Stimulated activated CD8-positive, alpha-beta memory T cell treated with anti-CD3 and anti-CD28 coated beads, Interleukin-12 subunit alpha, Interleukin-12 subunit beta, amount 100 ng/mL, for 4 hours (primary cell): ENCODE results near the gene HSPB9.
"Not testable (repeated sequence)": the region's sequence is repeated elsewhere in the genome, so short reads cannot be mapped to it uniquely, and the experiment has no call there.

Source experiments
- DNase-seq: peaks from one replicate; pipeline ENCODE4 v3.0.0-alpha.2; 2020; ENCODE audit warnings: low read depth

HSPB9 gene

DNA sequence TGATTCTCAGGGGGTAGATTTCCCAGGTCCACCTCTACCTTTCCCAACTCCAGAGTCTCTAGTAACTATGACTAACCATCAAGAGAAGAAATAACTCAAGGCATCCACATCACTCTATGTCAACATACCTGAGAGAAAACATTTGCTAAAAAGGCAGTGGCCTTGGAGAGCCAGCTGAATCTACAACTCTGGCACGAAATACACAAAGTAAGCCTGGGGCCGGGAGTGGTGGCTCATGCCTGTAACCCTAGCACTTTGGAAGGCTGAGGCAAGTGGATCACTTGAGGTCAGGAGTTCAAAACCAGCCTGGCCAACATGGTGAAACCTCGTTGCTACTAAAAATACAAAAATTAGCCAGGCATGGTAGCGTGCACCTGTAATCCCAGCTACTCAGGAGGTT lies 20.5 kb downstream of the HSPB9 start:
- DNase-seq, result not testable (repeated sequence)

GRCh38 chr17:42146911-42147607 lies 24.5 kb downstream of the HSPB9 start:
- DNase-seq, result no peak

DNA sequence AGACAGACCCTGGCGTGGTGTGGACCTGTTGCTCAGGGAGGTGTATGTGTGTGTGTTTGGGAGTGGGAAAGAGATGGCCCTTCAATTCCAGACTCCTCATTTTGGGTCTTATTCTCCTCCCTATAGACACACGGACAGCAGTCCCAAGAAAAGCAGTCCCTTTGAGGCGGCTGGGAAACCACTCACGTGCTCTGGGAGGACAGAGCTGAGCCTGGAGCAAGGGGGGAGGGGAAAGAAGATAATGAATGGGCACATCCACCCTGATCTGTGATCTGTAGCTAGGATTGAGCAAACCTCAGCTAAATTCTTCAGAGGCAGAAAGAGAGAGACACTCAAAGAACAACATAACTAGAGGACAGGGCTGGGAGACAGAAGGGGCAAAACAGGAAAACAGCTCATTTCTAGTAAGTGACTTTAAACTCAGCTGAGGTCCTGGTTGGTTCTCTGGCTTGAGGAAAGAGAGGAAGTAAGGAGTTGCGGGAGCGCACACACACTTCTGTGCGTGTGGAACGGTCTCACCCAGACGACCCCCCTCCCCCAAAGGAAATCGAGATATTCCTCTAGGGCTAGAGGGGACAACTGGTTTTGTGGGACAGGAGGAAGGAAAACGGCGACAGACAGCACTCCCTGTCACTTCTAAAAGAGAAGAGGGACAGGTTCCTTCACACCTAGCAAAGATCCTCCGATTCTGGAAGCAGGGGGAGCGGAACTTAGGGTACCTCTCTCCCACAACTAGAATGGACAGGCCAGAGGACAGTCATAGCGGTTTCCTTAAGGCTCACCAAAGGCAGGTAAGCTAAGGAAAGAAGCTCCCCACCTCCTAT lies 31.5 kb downstream of the HSPB9 start:
- DNase-seq, result no peak

DNA sequence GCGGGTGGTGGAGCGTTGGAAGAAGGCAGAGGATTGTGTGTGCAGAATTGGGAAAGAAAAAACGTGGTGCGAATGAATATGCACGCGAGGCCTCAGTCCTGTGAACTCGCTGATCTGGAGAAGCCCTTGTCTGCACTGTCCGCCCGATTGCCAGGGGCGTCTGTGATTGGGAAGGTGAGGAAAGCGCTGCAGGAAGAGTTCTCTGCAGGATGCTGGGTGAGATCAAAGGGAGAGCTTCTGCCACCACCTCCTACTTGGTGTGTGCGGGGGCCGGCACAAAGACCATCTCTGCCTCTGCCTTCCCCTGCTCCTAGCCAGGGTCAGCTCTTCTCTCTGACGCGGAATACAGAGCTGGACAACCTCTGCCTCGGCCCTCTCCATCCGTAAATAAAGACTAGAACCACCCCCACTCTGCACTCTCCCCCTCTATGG lies 33.0 kb downstream of the HSPB9 start:
- no peak for DNase-seq

GRCh38 chr17:42159796-42160530 lies 37.4 kb downstream of the HSPB9 start:
- no peak for DNase-seq

DNA sequence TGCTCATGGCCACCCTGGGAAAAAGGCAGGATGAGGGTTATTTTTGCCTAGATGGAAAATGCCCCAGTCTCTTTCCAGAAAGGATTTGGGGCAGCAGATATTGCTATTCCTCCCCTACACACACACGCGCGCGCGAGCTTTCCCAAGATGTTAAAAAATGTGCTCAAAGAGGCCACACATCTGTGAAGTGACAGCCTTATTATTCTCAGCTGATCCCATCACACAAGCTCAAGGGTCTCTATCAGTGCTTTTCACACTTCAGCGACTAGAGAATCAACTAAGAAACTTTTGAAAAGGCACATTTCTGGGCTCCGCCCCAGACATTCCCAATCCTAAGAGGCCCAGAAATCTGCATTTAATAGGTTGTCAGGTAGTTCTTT lies 37.9 kb downstream of the HSPB9 start:
- DNase-seq, result no peak

GRCh38 chr17:42163113-42163512 lies 40.5 kb downstream of the HSPB9 start:
- no peak for DNase-seq

GRCh38 chr17:42163696-42164407 lies 41.2 kb downstream of the HSPB9 start:
- no peak for DNase-seq

DNA sequence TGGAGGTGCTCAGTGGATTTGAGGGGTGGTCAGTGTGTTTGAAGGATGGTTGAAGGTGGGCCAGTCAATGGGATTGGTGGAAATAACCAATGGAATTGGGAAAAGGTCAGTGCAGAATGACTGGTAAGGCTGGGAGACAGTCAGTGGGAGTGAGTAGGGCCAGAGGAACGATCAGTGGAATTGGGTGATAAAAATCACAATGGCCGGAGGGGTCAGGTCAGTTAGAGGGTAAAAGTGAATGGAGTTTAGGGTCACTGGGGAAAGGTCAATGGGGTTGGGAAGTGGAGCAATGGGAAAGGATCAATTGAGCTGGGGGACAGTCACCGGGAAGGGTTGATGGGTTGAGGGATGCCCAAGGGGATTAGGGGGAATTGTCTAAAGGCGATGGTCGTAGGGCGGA lies 43.1 kb downstream of the HSPB9 start:
- no peak for DNase-seq

- no peak for DNase-seq
Observed at GRCh38 chr17:42166196-42166763, 43.7 kb downstream of the HSPB9 start.

GRCh38 chr17:42167807-42168206 lies 45.2 kb downstream of the HSPB9 start:
- no peak for DNase-seq

GRCh38 chr17:42169351-42169750 lies 46.7 kb downstream of the HSPB9 start:
- DNase-seq, result no peak

GRCh38 chr17:42171831-42172230 lies 49.2 kb downstream of the HSPB9 start:
- DNase-seq, result no peak
